ENCODE results near the gene TCERG1L.
"Not testable (repeated sequence)": the region's sequence is repeated elsewhere in the genome, so short reads cannot be mapped to it uniquely, and the experiment has no call there.

TCERG1L gene

GRCh38 chr10:131311661-131312477 is at the start of gene TCERG1L:
TSS of gene TCERG1L (minus strand) at chr10:131311721. CDS start at chr10:131311635, 86 bp downstream.
- no peak for DNase-seq (ENCODE audit: low read depth)

GRCh38 chr10:131358741-131359442 is 47.4 kb upstream of the TCERG1L start:
- no peak for DNase-seq (ENCODE audit: low read depth)

- DNase-seq (ENCODE audit: low read depth), result no peak
These were observed 44.9 kb upstream of the TCERG1L start for GRCh38 chr10:131356442-131356841.

GRCh38 chr10:131355881-131356280 is 44.4 kb upstream of the TCERG1L start:
- DNase-seq (ENCODE audit: low read depth), result no peak

- DNase-seq (ENCODE audit: low read depth), result no peak
These were observed 43.5 kb upstream of the TCERG1L start for GRCh38 chr10:131355056-131355455.

GRCh38 chr10:131354380-131354779 is 42.9 kb upstream of the TCERG1L start:
- DNase-seq (ENCODE audit: low read depth), result no peak

- DNase-seq (ENCODE audit: low read depth), result no peak
These were observed 41.3 kb upstream of the TCERG1L start for GRCh38 chr10:131352765-131353290.

- no peak for DNase-seq (ENCODE audit: low read depth)
These were observed 39.1 kb upstream of the TCERG1L start for GRCh38 chr10:131350660-131351059.

- no peak for DNase-seq (ENCODE audit: low read depth)
These were observed 38.7 kb upstream of the TCERG1L start for GRCh38 chr10:131350245-131350644.

GRCh38 chr10:131346456-131346855 is 34.9 kb upstream of the TCERG1L start:
- DNase-seq (ENCODE audit: low read depth), result no peak

- DNase-seq (ENCODE audit: low read depth), result no peak
These were observed 34.2 kb upstream of the TCERG1L start for GRCh38 chr10:131345691-131346090.

GRCh38 chr10:131344747-131345146 is 33.2 kb upstream of the TCERG1L start:
- no peak for DNase-seq (ENCODE audit: low read depth)

GRCh38 chr10:131337741-131338140 is 26.2 kb upstream of the TCERG1L start:
- no peak for DNase-seq (ENCODE audit: low read depth)

GRCh38 chr10:131332821-131333220 is 21.3 kb upstream of the TCERG1L start:
- DNase-seq (ENCODE audit: low read depth), result no peak

GRCh38 chr10:131323880-131324279 is 12.4 kb upstream of the TCERG1L start:
- no peak for DNase-seq (ENCODE audit: low read depth)

GRCh38 chr10:131323025-131323424 is 11.5 kb upstream of the TCERG1L start:
- DNase-seq (ENCODE audit: low read depth), result no peak

GRCh38 chr10:131322575-131322974 is 11.1 kb upstream of the TCERG1L start:
- DNase-seq (ENCODE audit: low read depth), result not testable (repeated sequence)

- DNase-seq (ENCODE audit: low read depth), result no peak
These were observed 9.5 kb upstream of the TCERG1L start for GRCh38 chr10:131320860-131321604.

GRCh38 chr10:131318814-131319213 is 7.3 kb upstream of the TCERG1L start:
- DNase-seq (ENCODE audit: low read depth), result no peak

GRCh38 chr10:131318291-131318690 is 6.8 kb upstream of the TCERG1L start:
- no peak for DNase-seq (ENCODE audit: low read depth)

GRCh38 chr10:131316321-131317075 is 5.0 kb upstream of the TCERG1L start:
- DNase-seq (ENCODE audit: low read depth), result no peak

- no peak for DNase-seq (ENCODE audit: low read depth)
These were observed 3.8 kb upstream of the TCERG1L start for GRCh38 chr10:131315344-131315743.

Measured in ELR (cell line).